ENCODE measurements around the gene NDE1. TPM values are rescaled to one million over a fixed set of nuclear protein-coding genes. Genes with fewer than 3 reads are reported as not detected.

The NDE1 gene
- total RNA-seq, 4 donors from 2014 or later = 46.1 to 94.9 (median 70.1) TPM

DNA sequence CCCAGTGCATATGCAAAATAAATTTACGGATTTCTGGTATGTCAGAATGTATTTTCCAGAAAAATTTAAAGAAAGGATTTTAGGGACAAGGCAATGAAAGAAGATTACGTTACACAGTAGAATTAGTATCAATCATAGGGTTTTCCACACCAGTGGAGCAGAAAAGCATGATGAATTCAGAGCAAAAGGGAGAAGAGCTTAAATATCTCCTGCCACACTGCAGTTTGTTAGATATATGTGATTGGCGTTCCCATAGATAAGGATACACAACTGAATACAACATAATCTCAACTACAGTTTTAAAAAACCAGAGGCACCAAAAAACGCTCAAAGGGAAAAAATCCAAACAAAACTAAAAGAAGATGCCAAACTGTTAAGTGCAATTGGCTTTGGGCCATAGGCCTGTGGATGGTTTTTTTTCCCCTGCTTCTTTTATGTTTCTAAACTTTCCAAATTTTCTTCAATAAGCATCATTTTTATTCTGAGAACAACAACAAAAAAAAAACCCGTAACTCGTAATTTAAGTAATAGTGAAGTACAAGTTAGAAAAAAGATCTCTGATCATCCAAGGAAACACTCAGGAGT lies 29.3 kb upstream of the NDE1 start:
- no peaks in the 10 kb centered on the region for H3K27me3 ChIP-seq
- peaks cover 69 to 100% (median 97%) of the 10 kb centered on the region in 4 donors for H3K36me3 ChIP-seq
- no peak overlapping the region for H3K27ac ChIP-seq (replicated peaks in 1 of 4)
- no peak for DNase-seq (ENCODE audit: extremely low spot score)
- H3K4me1 ChIP-seq = no peaks in the 10 kb centered on the region
- H3K4me3 ChIP-seq = no peak overlapping the region
- H3K9me3 ChIP-seq = no peaks in the 10 kb centered on the region
- TF ChIP-seq EP300 (IDR thresholded peaks at IDR 0.05) (no peak), POLR2AphosphoS5 (IDR thresholded peaks at IDR 0.05) (no peak), POLR2A (IDR thresholded peaks at IDR 0.05; ENCODE audit: low read depth) (no peak)
- TF ChIP-seq, protein P1, sequence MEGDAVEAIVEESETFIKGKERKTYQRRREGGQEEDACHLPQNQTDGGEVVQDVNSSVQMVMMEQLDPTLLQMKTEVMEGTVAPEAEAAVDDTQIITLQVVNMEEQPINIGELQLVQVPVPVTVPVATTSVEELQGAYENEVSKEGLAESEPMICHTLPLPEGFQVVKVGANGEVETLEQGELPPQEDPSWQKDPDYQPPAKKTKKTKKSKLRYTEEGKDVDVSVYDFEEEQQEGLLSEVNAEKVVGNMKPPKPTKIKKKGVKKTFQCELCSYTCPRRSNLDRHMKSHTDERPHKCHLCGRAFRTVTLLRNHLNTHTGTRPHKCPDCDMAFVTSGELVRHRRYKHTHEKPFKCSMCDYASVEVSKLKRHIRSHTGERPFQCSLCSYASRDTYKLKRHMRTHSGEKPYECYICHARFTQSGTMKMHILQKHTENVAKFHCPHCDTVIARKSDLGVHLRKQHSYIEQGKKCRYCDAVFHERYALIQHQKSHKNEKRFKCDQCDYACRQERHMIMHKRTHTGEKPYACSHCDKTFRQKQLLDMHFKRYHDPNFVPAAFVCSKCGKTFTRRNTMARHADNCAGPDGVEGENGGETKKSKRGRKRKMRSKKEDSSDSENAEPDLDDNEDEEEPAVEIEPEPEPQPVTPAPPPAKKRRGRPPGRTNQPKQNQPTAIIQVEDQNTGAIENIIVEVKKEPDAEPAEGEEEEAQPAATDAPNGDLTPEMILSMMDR (IDR thresholded peaks at IDR 0.05) = no peak
- WGBS = 82% methylated on average over 6 of the region's 6 CpGs
- intact Hi-C loops (cut with DNase I) = no loop called here

DNA sequence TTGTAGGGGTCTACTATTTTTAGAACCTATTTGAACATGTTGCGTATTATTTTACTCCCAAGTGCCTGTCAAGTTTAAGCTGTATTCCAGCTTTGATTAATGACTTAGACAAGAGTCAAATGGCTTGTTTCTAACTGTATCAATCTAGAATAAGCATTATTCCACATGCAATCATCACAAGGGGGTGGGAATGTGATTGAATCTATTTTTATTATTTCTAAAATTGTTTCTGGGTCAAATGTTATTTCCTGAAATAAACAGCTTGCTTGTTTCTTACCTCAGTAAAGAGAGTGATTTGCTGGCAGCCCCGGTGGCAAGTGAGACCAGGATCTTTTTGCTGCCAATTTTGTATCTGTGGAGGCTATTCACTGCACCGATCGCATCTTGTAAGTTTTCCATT lies 28.6 kb upstream of the NDE1 start:
- no peaks in the 10 kb centered on the region for H3K4me1 ChIP-seq
- H3K36me3 ChIP-seq = peaks cover 63 to 97% (median 92%) of the 10 kb centered on the region in 4 donors
- 68% methylated on average over 4 of the region's 4 CpGs for WGBS
- no peak overlapping the region for H3K4me3 ChIP-seq
- no peak for DNase-seq (ENCODE audit: extremely low spot score)
- intact Hi-C loops (cut with DNase I) = no loop called here
- no peak overlapping the region for H3K27ac ChIP-seq (replicated peaks in 1 of 4)
- TF ChIP-seq, protein P1 (IDR thresholded peaks at IDR 0.05) = no peak
- TF ChIP-seq POLR2A (IDR thresholded peaks at IDR 0.05; ENCODE audit: low read depth) = no peak
- no peak for TF ChIP-seq POLR2AphosphoS5 (IDR thresholded peaks at IDR 0.05)
- no peak for TF ChIP-seq EP300 (IDR thresholded peaks at IDR 0.05)
- no peaks in the 10 kb centered on the region for H3K27me3 ChIP-seq
- H3K9me3 ChIP-seq = no peaks in the 10 kb centered on the region

DNA sequence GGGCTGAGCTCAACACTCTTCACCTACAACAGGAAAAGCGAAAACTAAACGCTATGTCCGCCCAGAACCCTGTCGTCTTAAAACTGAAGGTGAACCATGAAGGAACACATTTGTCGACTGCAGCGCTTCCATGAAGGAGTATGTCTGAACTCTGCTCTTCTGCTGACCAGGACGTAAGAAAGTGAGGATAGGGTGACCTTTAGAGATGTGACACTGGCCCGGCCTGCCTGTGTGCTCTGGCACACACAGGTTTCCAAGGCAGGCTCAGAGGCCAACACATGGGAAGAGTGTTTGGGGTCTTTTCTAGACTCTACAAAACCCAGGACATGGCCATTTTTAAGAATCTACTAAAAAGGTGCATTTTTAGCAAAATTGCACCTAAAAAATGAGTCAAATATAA lies 28.2 kb upstream of the NDE1 start:
- H3K9me3 ChIP-seq = no peaks in the 10 kb centered on the region
- no peak overlapping the region for H3K27ac ChIP-seq (replicated peaks in 1 of 4)
- TF ChIP-seq, protein P1 (IDR thresholded peaks at IDR 0.05) = no peak
- no peak for TF ChIP-seq EP300 (IDR thresholded peaks at IDR 0.05)
- no peak for TF ChIP-seq POLR2AphosphoS5 (IDR thresholded peaks at IDR 0.05)
- TF ChIP-seq POLR2A (IDR thresholded peaks at IDR 0.05; ENCODE audit: low read depth) = no peak
- intact Hi-C loops (cut with DNase I) = no loop called here
- WGBS = 92% methylated on average over 8 of the region's 8 CpGs
- H3K36me3 ChIP-seq = peaks cover 59 to 92% (median 88%) of the 10 kb centered on the region in 4 donors
- no peak for DNase-seq (ENCODE audit: extremely low spot score)
- H3K4me1 ChIP-seq = no peaks in the 10 kb centered on the region
- H3K4me3 ChIP-seq = no peak overlapping the region
- no peaks in the 10 kb centered on the region for H3K27me3 ChIP-seq

DNA sequence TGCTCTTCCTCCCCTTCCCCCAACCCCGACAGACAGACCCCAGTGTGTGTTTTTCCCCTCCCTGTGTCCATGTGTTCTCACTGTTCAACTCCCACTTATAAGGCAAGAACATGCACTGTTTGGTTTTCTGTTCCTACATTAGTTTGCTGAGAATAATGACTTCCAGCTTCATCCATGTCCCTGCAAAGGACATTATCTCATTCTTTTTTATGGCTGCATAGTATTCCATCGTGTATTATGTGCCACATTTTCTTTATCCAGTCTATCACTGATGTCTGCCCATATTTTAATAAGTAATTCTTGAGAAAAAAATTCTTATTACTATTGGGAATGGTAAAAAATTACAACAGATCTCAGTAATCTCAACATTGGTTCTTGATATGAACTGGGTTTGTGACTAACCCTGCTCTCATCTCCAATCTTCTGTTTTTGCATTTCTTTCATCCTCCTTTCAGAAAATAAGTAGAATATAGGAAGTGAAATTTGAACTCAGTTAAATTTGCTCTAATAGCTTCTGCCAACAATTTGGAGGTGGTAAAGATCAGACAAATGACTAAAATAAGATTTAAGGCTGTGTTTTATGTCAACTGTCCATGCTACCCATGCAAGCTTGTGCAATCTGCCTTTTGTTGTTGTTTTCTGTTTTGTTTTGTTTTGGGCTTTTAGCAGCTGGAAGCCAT lies 18.2 kb upstream of the NDE1 start:
- TF ChIP-seq, protein P1 (IDR thresholded peaks at IDR 0.05) = no peak
- no peak for TF ChIP-seq EP300 (IDR thresholded peaks at IDR 0.05)
- TF ChIP-seq POLR2AphosphoS5 (IDR thresholded peaks at IDR 0.05) = no peak
- TF ChIP-seq POLR2A (IDR thresholded peaks at IDR 0.05; ENCODE audit: low read depth) = no peak
- Histone ChIP-seq H3K4me3 (no peak overlapping the region), H3K27me3 (no peaks in the 10 kb centered on the region), H3K36me3 (peaks cover 47 to 87% (median 83%) of the 10 kb centered on the region in 4 donors), H3K9me3 (no peaks in the 10 kb centered on the region), H3K4me1 (peaks cover 0 to 5% (median 0%) of the 10 kb centered on the region in 4 donors), H3K27ac (replicated peaks in 1 of 4) (no peak overlapping the region)
- intact Hi-C loops (cut with DNase I) = no loop called here
- no peak for DNase-seq (ENCODE audit: extremely low spot score)
- 95% methylated on average over 2 of the region's 2 CpGs for WGBS

Measured in esophagus muscularis mucosa (tissue), 4 donors.